Upper lobe of left lung (tissue), 6 donors: ENCODE data around the gene EXOC4. TPM values are rescaled to one million over a fixed set of nuclear protein-coding genes. Genes with fewer than 3 reads are reported as not detected.

Experiments used
- ATAC-seq, 2 donors: fragments of 200-7000 bp; cut with Tn5 transposase; one replicate each; pipeline ENCODE4 v1.9.1; 2022; ENCODE audit warnings: mild to moderate bottlenecking in 2 of 2, moderate library complexity in 2 of 2; ENCODE audit not compliant: low FRiP score in 2 of 2
- DNase-seq, 2 donors: peaks; one replicate each; pipeline ENCODE4 v3.0.0-alpha.2; 2019 to 2020
- H3K27ac ChIP-seq, 4 donors: fragments of 200-600 bp; sonication (generic); one replicate each; pipeline ENCODE4 v1.5.1; 2016 to 2019
- H3K27me3 ChIP-seq, 4 donors: fragments of 200-600 bp; sonication (generic); one replicate each; pipeline ENCODE4 v1.5.1; 2017 to 2019
- H3K36me3 ChIP-seq, 4 donors: fragments of 200-600 bp; sonication (generic); one replicate each; pipeline ENCODE4 v1.5.1; 2016 to 2019
- H3K4me1 ChIP-seq, 4 donors: fragments of 200-600 bp; sonication (generic); one replicate each; pipeline ENCODE4 v1.5.1; 2018 to 2019
- H3K4me3 ChIP-seq, 4 donors: fragments of 200-600 bp; sonication (generic); one replicate each; pipeline ENCODE4 v1.5.1; 2017 to 2019; ENCODE audit warnings: mild to moderate bottlenecking in 2 of 4, moderate library complexity in 1 of 4
- H3K9me3 ChIP-seq, 4 donors: fragments of 200-600 bp; sonication (generic); one replicate each; pipeline ENCODE4 v1.5.1; 2018 to 2019
- CTCF ChIP-seq, 6 experiments: fragments of 450-650 bp in 4 of 6; fragments of 200-600 bp in 2 of 6; sonication (generic) in 2 of 6; IDR thresholded peaks; one replicate each; pipeline ENCODE4 v1.5.1; 2016 to 2019; ENCODE audit warnings: antibody characterized with exemption in 6 of 6
- EP300 ChIP-seq, 4 donors: sonication (generic); formaldehyde crosslinking; IDR thresholded peaks; one replicate each; pipeline ENCODE4 v1.5.1; 2017; ENCODE audit warnings: antibody characterized with exemption in 4 of 4, control low read depth in 2 of 4
- POLR2A ChIP-seq, 4 donors: fragments of 450-650 bp; IDR thresholded peaks; one replicate each; pipeline ENCODE4 v1.5.1; 2016 to 2017; ENCODE audit warnings: antibody characterized with exemption in 4 of 4, mild to moderate bottlenecking in 2 of 4
- POLR2AphosphoS5 ChIP-seq, 2 donors: sonication (generic); formaldehyde crosslinking; IDR thresholded peaks; one replicate each; pipeline ENCODE4 v1.5.1; 2017; ENCODE audit warnings: antibody characterized with exemption in 2 of 2
- WGBS, 2 donors: methylation state at CpG; one replicate each; pipeline ENCODE4 v1.1.5; 2017 to 2018; 5-methylcytosine and 5-hydroxymethylcytosine counted together
- total RNA-seq, 6 donors: library from RNA; depleted of rRNA in 4 of 6; stranded (reverse); fragments of >200 nt in 4 of 6; gene quantifications; one replicate each; pipeline versions ENCODE4 v1.1.0 to v1.2.1, GENCODE V29; 2016 to 2021
- donor health status: DM: no; HTN: no; CAD: no; lungs with moderate emphysema.
- donor health status: DM: no; HTN: yes; CAD: no; lungs with severe emphysema.

EXOC4 gene
- total RNA-seq, 6 donors from 2014 or later: 56.3 to 325 (median 99.4) TPM

- no peak for ATAC-seq
- 54 to 57% methylated on average over 4 of the region's 4 CpGs for WGBS, 2 donors
- Histone ChIP-seq H3K27me3 (no peaks in the 10 kb centered on the region), H3K4me3 (no peak overlapping the region), H3K9me3 (no peaks in the 10 kb centered on the region), H3K36me3 (no peaks in the 10 kb centered on the region), H3K27ac (no peak overlapping the region), H3K4me1 (no peaks in the 10 kb centered on the region)
- no peak for TF ChIP-seq EP300 (IDR thresholded peaks at IDR 0.05)
- TF ChIP-seq POLR2A (IDR thresholded peaks at IDR 0.05): no peak
- TF ChIP-seq CTCF (IDR thresholded peaks at IDR 0.05): no peak
- no peak for TF ChIP-seq POLR2AphosphoS5 (IDR thresholded peaks at IDR 0.05)
- no peak for DNase-seq
Observed at GRCh38 chr7:134042307-134042706, 789.4 kb downstream of the EXOC4 start.

DNA sequence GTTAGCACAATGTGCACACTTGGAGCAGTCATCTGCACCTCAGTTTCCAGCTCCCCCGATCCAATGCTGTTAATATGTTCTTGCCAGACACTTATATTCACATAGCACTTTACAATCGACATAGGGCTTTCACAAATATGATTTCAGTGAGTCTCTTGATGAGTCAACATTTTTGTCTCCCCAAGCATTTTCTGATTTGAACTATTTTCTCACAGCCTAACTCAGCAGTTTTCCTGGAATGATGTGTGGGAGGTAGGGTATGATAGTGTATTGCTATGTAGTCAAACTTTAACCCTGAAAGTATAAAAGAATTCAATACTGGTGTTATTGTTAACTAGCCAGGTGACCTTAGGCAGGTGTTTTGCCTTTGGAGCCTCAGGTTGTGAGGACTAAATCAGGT, 791.8 kb downstream of the EXOC4 start:
- WGBS, 2 donors: 67 to 86% methylated on average over 2 of the region's 2 CpGs
- TF ChIP-seq CTCF (IDR thresholded peaks at IDR 0.05) (no peak), EP300 (IDR thresholded peaks at IDR 0.05) (no peak), POLR2A (IDR thresholded peaks at IDR 0.05) (no peak), POLR2AphosphoS5 (IDR thresholded peaks at IDR 0.05) (no peak)
- ATAC-seq (no peak), DNase-seq (no peak)
- H3K36me3 ChIP-seq: no peaks in the 10 kb centered on the region
- H3K9me3 ChIP-seq: peaks cover 0 to 3% (median 0%) of the 10 kb centered on the region in 4 donors
- H3K27ac ChIP-seq: no peak overlapping the region
- H3K27me3 ChIP-seq: no peaks in the 10 kb centered on the region
- H3K4me3 ChIP-seq: no peak overlapping the region
- H3K4me1 ChIP-seq: no peaks in the 10 kb centered on the region

- H3K4me3 ChIP-seq: no peak overlapping the region
- no peaks in the 10 kb centered on the region for H3K4me1 ChIP-seq
- no peak for DNase-seq
- H3K9me3 ChIP-seq: peaks cover 0 to 3% (median 0%) of the 10 kb centered on the region in 4 donors
- TF ChIP-seq POLR2A (IDR thresholded peaks at IDR 0.05) (no peak), CTCF (IDR thresholded peaks at IDR 0.05) (no peak), POLR2AphosphoS5 (IDR thresholded peaks at IDR 0.05) (no peak), EP300 (IDR thresholded peaks at IDR 0.05) (no peak)
- H3K27me3 ChIP-seq: no peaks in the 10 kb centered on the region
- H3K27ac ChIP-seq: no peak overlapping the region
- no peak for ATAC-seq
- WGBS, 2 donors: 92 to 94% methylated on average over 4 of the region's 4 CpGs
- H3K36me3 ChIP-seq: no peaks in the 10 kb centered on the region
Observed at GRCh38 chr7:134045716-134046115, 792.8 kb downstream of the EXOC4 start.

DNA sequence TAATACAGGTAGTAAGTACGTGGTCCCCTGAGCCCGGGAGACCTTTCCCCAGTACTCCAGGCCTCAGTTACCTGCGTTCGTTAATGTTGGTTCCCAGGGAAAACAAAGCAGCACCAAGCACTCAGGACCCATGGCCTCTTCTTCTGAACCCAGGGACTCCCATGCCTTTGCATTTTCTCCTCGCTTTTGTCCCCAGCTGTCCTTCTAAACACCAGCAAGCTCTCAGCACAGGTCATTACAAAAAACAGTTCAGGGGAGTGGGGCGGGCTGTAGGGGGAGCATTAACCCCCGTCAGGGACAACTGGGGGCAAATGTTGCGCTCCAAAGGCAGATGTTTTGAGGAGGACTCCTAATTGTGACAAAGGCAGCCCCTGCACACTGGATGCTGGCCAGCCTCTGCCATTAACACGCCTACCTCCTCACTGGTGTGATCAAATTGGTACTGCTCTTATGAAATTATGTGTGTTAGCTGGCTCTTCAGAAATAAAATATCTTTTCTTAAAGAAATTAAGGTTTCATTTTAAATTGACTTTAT, 793.8 kb downstream of the EXOC4 start:
- Histone ChIP-seq H3K36me3 (no peaks in the 10 kb centered on the region), H3K4me3 (no peak overlapping the region), H3K4me1 (no peaks in the 10 kb centered on the region), H3K27ac (no peak overlapping the region), H3K27me3 (no peaks in the 10 kb centered on the region), H3K9me3 (peaks cover 0 to 3% (median 0%) of the 10 kb centered on the region in 4 donors)
- WGBS, 2 donors: 94 to 96% methylated on average over 7 to 9 of the region's 9 CpGs
- ATAC-seq (no peak), DNase-seq (no peak)
- no peak for TF ChIP-seq EP300 (IDR thresholded peaks at IDR 0.05)
- TF ChIP-seq CTCF (IDR thresholded peaks at IDR 0.05): no peak
- TF ChIP-seq POLR2AphosphoS5 (IDR thresholded peaks at IDR 0.05): no peak
- no peak for TF ChIP-seq POLR2A (IDR thresholded peaks at IDR 0.05)

GRCh38 chr7:134047675-134048074, 794.8 kb downstream of the EXOC4 start:
- no peaks in the 10 kb centered on the region for H3K4me1 ChIP-seq
- ATAC-seq (no peak), DNase-seq (no peak)
- 96% methylated on average over 4 of the region's 4 CpGs for WGBS, 2 donors
- H3K27me3 ChIP-seq: no peaks in the 10 kb centered on the region
- no peak overlapping the region for H3K4me3 ChIP-seq
- H3K27ac ChIP-seq: no peak overlapping the region
- H3K9me3 ChIP-seq: peaks cover 0 to 3% (median 0%) of the 10 kb centered on the region in 4 donors
- no peaks in the 10 kb centered on the region for H3K36me3 ChIP-seq
- no peak for TF ChIP-seq POLR2AphosphoS5 (IDR thresholded peaks at IDR 0.05)
- no peak for TF ChIP-seq CTCF (IDR thresholded peaks at IDR 0.05)
- TF ChIP-seq POLR2A (IDR thresholded peaks at IDR 0.05): no peak
- TF ChIP-seq EP300 (IDR thresholded peaks at IDR 0.05): no peak
